Measurements from ENCODE around the gene ADD1. TPM values are rescaled to one million over a fixed set of nuclear protein-coding genes. Genes with fewer than 3 reads are reported as not detected.
A peak's percentile ranks its signal among the peaks of the same experiment; 100 is the strongest.
"Not testable (repeated sequence)": the region's sequence is repeated elsewhere in the genome, so short reads cannot be mapped to it uniquely, and the experiment has no call there.

Gene ADD1
- total RNA-seq, 6 experiments from 2014 or later = 276 to 332 (median 321) TPM

DNA sequence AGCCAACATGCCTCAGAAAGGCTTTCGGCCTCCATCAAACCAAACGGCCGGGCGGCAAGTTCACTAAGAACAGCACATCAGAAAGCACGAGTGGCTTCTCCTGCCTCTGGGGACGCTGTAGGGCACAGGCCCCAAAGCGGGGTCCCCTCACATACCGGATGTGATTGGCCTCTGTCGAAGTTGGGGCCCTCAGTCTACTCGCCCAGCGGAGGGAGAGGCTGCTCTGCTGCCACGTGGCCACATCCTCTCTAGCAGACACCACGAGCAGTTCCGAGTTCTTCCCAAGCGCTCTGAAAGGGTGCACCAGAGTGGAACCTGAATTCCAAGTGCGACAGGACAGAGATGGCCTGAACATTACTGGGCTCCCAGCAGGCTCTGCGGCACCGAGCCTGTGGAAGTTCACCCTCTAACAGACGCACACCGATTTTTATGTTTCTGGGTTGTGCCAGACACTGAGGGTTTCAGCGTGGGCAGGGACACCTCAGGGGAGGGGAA is 98.4 kb downstream of the ADD1 start:
- Mint-ChIP-seq H3K4me1 (ENCODE audit: low read depth) (peaks cover 2% of the 10 kb centered on the region), H3K27ac (peak overlapping the region; percentile 6; the same call in 1 of the 2 replicates), H3K4me3 (no peak overlapping the region), H3K27me3 (ENCODE audit: insufficient read depth) (peaks cover 16% of the 10 kb centered on the region), H3K36me3 (ENCODE audit: low read depth) (peaks cover 47% of the 10 kb centered on the region), H3K9me3 (no peaks in the 10 kb centered on the region; the same call in 1 of the 2 replicates)
- TF ChIP-seq, protein P1, sequence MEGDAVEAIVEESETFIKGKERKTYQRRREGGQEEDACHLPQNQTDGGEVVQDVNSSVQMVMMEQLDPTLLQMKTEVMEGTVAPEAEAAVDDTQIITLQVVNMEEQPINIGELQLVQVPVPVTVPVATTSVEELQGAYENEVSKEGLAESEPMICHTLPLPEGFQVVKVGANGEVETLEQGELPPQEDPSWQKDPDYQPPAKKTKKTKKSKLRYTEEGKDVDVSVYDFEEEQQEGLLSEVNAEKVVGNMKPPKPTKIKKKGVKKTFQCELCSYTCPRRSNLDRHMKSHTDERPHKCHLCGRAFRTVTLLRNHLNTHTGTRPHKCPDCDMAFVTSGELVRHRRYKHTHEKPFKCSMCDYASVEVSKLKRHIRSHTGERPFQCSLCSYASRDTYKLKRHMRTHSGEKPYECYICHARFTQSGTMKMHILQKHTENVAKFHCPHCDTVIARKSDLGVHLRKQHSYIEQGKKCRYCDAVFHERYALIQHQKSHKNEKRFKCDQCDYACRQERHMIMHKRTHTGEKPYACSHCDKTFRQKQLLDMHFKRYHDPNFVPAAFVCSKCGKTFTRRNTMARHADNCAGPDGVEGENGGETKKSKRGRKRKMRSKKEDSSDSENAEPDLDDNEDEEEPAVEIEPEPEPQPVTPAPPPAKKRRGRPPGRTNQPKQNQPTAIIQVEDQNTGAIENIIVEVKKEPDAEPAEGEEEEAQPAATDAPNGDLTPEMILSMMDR (IDR thresholded peaks at IDR 0.05) = no peak
- DNase-seq = no peak

DNA sequence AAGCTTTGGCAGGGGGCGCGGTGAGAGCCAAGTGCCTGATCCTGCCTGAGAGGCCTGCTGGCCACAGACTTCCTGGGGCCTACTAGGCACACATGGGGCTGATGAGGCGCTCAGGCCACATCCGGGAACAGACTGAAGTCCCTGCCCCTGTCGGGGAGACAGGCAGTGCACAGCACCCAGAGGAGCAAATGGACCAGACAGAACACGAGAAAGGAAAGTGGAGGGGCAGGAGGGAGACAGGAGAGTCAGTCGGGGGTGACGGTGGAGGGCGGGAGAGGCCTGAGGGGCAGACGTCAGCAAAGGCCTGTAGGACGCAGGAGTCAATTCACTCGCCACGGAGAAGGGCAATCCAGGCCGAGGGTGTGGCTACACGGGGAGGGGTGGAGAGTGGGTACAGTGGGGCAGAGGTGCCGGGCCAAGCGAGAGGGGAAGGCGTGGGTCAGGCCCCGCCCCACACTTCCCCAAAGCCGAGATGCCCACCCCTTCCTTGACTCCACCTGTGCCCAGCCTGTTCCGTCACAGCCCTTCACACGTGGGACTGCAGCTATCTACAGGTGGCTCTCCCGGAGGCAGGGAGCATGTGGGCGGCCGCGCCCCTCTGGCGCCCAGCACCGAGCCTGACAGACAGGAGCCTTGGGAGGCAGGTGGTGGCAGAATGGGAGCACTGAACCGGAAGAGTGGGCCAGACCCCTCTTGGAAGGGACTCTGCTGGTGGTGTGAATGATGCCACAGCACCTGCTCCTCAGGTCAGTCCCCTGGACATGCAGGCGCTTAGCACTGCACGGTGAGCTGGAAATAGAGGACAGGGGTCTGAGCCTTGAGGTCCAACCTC is 99.1 kb downstream of the ADD1 start:
- Mint-ChIP-seq H3K9me3 (no peaks in the 10 kb centered on the region; the same call in 1 of the 2 replicates), H3K4me3 (no peak overlapping the region), H3K27ac (peak overlapping the region; percentile 6; the same call in 1 of the 2 replicates), H3K36me3 (ENCODE audit: low read depth) (peaks cover 47% of the 10 kb centered on the region), H3K4me1 (ENCODE audit: low read depth) (no peaks in the 10 kb centered on the region), H3K27me3 (ENCODE audit: insufficient read depth) (peaks cover 16% of the 10 kb centered on the region)
- no peak for DNase-seq
- TF ChIP-seq, protein P1 (IDR thresholded peaks at IDR 0.05) = no peak

DNA sequence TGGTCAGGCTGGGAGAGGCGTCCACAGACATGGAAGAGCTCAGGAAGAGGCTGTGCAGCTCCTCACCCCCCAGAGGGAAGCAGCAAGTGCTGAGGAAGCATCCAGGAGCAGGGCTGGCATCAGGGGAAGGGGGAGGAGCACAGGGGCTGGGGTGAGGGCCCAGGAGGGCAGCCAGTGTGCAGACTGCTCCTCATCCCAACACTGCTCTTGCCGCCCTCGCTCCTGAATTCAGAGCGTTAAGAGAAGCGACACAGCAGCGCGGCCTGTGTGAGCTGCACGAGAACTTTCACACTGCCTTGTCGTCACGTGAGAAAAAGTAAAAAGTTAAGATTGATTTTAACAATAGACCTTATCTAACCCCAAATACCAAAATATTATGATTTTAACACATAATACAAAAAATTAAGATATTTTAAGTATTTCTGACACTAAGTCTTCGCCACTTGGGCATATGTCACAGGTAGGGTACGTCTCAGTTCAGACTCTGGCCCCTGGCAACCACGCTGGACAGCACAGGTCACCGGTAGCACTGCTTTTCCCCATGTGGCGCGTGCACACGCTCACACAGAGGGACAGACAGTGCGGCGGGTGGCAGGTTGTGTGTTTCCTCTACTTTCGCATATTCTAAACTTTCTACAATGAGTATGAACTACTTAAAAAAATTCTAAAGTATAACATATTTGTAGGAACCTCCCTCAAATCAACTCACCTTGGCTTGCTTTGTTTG is 99.9 kb downstream of the ADD1 start:
- Mint-ChIP-seq H3K27me3 (ENCODE audit: insufficient read depth) (peaks cover 12% of the 10 kb centered on the region), H3K36me3 (ENCODE audit: low read depth) (peaks cover 42% of the 10 kb centered on the region), H3K9me3 (no peaks in the 10 kb centered on the region; the same call in 1 of the 2 replicates), H3K4me3 (no peak overlapping the region), H3K4me1 (ENCODE audit: low read depth) (no peaks in the 10 kb centered on the region), H3K27ac (no peak overlapping the region)
- no peak for DNase-seq
- TF ChIP-seq, protein P1 (IDR thresholded peaks at IDR 0.05) = no peak

DNA sequence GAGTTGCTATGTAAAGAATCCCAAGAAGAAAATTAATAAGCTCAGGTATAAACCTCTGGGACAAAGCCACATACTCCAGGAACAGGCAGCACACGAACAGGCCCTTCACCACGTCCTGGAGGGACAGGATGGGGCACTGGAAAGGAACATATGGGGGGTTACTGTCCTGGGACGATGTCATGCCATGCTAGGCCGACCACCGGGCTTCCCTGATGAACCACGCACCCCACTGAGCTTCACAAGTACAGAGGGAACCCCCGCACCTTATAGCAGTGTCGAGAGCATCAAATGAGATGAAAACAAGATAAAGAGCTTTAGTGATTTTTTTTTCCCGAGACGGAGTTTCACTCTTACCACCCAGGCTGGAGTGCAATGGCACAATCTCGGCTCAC is 100.4 kb downstream of the ADD1 start:
- no peak for DNase-seq
- H3K27me3 Mint-ChIP-seq (ENCODE audit: insufficient read depth) = peaks cover 12% of the 10 kb centered on the region
- no peak overlapping the region for H3K27ac Mint-ChIP-seq
- H3K9me3 Mint-ChIP-seq = no peaks in the 10 kb centered on the region; the same call in 1 of the 2 replicates
- TF ChIP-seq, protein P1 (IDR thresholded peaks at IDR 0.05) = no peak
- H3K36me3 Mint-ChIP-seq (ENCODE audit: low read depth) = peaks cover 40% of the 10 kb centered on the region
- no peak overlapping the region for H3K4me3 Mint-ChIP-seq
- H3K4me1 Mint-ChIP-seq (ENCODE audit: low read depth) = no peaks in the 10 kb centered on the region

DNA sequence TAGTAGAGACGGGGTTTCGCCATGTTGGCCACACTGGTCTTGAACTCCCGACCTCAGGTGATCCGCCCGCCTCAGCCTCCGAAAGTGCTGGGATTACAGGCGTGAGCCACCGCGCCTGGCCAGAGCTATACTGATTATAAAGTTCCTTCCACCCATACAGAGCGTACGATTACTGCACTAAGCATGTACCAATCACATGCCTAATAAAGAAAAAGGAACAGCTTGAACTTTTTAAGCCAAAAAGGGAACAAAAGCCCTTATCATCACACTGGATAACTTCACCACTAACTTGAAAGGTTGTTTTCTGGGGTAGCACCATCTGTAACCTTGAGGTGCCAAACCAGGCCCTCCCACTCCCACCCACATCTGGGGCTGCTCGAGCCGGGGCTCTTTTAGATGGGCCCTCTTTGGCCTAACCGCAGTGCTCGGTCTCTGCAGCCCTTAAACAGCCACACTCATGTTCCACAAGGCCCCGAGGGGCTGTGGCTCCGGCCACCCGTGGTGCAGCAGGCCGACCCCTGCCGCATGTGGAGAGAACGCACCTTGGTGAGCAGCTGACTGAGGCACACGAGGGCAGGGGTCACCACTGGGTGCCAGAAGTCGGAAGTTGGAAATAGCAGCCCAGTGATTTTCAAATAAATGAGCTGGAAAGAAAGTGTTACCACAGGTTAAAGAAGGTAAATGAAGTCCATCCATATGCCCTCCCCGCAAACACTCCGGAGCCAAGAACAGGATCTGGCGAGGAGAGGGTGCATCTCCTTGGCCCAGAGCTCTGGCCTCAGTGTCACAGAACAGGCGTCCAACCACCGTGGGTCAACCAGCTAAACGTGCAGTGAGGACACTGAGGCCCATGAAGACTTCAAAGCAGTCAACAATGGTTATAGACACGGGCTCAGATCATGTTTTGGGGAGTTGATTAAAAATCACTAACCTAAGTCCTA is 101.2 kb downstream of the ADD1 start:
- no peaks in the 10 kb centered on the region; the same call in 1 of the 2 replicates for H3K9me3 Mint-ChIP-seq
- TF ChIP-seq, protein P1 (IDR thresholded peaks at IDR 0.05) = no peak
- no peak overlapping the region for H3K4me3 Mint-ChIP-seq
- H3K27me3 Mint-ChIP-seq (ENCODE audit: insufficient read depth) = peaks cover 12% of the 10 kb centered on the region
- no peaks in the 10 kb centered on the region for H3K4me1 Mint-ChIP-seq (ENCODE audit: low read depth)
- no peak overlapping the region for H3K27ac Mint-ChIP-seq
- peaks cover 41% of the 10 kb centered on the region for H3K36me3 Mint-ChIP-seq (ENCODE audit: low read depth)
- DNase-seq = no peak

DNA sequence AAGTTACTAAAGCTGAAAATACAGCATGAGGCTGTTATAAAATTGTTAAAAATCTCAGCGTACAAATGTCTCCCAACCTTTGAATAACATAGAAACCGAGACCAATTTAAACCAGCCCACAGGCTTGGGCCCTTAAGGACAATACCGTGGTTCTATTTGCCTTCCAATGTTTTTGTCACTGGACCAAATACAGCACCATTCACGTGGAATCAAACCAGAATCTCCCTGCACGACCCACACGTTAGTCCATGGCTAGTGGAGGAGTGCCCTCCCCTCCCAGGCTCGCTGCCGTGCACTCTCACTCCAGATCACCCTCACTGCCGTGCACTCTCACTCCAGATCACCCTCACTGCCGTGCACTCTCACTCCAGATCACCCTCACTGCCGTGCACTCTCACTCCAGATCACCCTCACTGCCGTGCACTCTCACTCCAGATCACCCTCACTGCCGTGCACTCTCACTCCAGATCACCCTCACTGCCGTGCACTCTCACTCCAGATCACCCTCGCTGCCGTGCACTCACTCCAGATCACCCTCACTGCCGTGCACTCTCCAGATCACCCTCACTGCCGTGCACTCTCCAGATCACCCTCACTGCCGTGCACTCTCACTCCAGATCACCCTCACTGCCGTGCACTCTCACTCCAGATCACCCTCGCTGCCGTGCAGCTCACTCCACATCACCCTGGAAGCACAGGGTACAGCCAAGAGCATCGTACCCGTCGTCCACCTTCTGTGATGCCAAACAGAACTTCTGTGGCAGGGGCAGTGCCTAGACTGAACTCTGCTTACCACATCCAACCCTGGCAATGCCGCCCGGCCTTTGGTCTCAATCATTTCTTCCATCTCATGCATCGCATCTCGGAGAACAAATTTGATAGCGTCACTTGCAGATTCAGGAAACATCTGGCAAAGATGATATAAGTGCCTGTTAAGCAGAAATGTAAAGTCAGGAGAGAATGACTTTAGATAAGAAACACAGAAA is 102.3 kb downstream of the ADD1 start:
- not testable (repeated sequence) for H3K4me1 Mint-ChIP-seq (ENCODE audit: low read depth); H3K27me3 Mint-ChIP-seq (ENCODE audit: insufficient read depth); H3K4me3 Mint-ChIP-seq; H3K9me3 Mint-ChIP-seq; DNase-seq; H3K27ac Mint-ChIP-seq
- H3K36me3 Mint-ChIP-seq (ENCODE audit: low read depth) = peaks cover 49% of the 10 kb centered on the region

Measured in HFFc6 (cell line).